ENCODE results near the gene TIGD3. TPM values are rescaled to one million over a fixed set of nuclear protein-coding genes. Genes with fewer than 3 reads are reported as not detected.

TIGD3 gene
- total and polyA plus RNA-seq, 5 donors, result 0.14 to 0.23 (median 0.18) TPM; not detected in 1

- Histone ChIP-seq H3K4me3 (ENCODE audit: low read length) (peak overlapping the region; percentile 3), H3K4me1 (ENCODE audit: control insufficient read depth, insufficient read depth, low read length) (peaks cover 6% of the 10 kb centered on the region), H3K27me3 (ENCODE audit: control insufficient read depth, insufficient read depth) (no peaks in the 10 kb centered on the region), H3K9me3 (ENCODE audit: control insufficient read depth, low read length) (no peaks in the 10 kb centered on the region), H3K27ac (ENCODE audit: low read length) (peak overlapping the region; percentile 97)
- DNase-seq (no peak), ATAC-seq (peak; percentile 3 to 19)
- WGBS, result under 1% methylated on average over 6 of the region's 6 CpGs
- intact Hi-C loops (cut with DNase I), result loop anchor here in 2 of 4 donors (2.0 to 10.0 kb wide), 2 partner anchors 129 to 133 kb away; no protein-coding TSS in a partner anchor
Measured at GRCh38 chr11:65381716-65382032, 27.1 kb downstream of the TIGD3 start.

- under 1% methylated on average over 27 of the region's 27 CpGs for WGBS
- intact Hi-C loops (cut with DNase I), result loop anchor here in 2 of 4 donors (2.0 to 10.0 kb wide), 2 partner anchors 129 to 133 kb away; no protein-coding TSS in a partner anchor
- DNase-seq, result peak; percentile 95 to 97 (median 96)
- H3K9me3 ChIP-seq (ENCODE audit: control insufficient read depth, low read length), result no peaks in the 10 kb centered on the region
- peaks cover 6% of the 10 kb centered on the region for H3K4me1 ChIP-seq (ENCODE audit: control insufficient read depth, insufficient read depth, low read length)
- H3K4me3 ChIP-seq (ENCODE audit: low read length), result peak within 1 kb of the TSS; percentile 15
- peak; percentile 93 to 94 for ATAC-seq
- H3K27me3 ChIP-seq (ENCODE audit: control insufficient read depth, insufficient read depth), result no peaks in the 10 kb centered on the region
- peak within 1 kb of the TSS; percentile 97 for H3K27ac ChIP-seq (ENCODE audit: low read length)
Measured at GRCh38 chr11:65382033-65382803, 27.7 kb downstream of the TIGD3 start, which contains the start of gene SLC25A45. TSS of gene SLC25A45 (minus strand) at chr11:65382646. CDS start at chr11:65381951, 695 bp downstream.

GRCh38 chr11:65382804-65383368 is 28.3 kb downstream of the TIGD3 start:
- ATAC-seq, result no peak
- H3K4me1 ChIP-seq (ENCODE audit: control insufficient read depth, insufficient read depth, low read length), result peaks cover 6% of the 10 kb centered on the region

GRCh38 chr11:65383778-65384177 is 29.2 kb downstream of the TIGD3 start:
- intact Hi-C loops (cut with DNase I), result loop anchor here in 2 of 4 donors (2.0 to 10.0 kb wide), 2 partner anchors 127 to 131 kb away; no protein-coding TSS in a partner anchor
- Histone ChIP-seq H3K9me3 (ENCODE audit: control insufficient read depth, low read length) (no peaks in the 10 kb centered on the region), H3K4me1 (ENCODE audit: control insufficient read depth, insufficient read depth, low read length) (peaks cover 6% of the 10 kb centered on the region), H3K27ac (ENCODE audit: low read length) (peak overlapping the region; percentile 78), H3K4me3 (ENCODE audit: low read length) (no peak overlapping the region), H3K27me3 (ENCODE audit: control insufficient read depth, insufficient read depth) (no peaks in the 10 kb centered on the region)
- DNase-seq, result no peak
- WGBS, result 89% methylated on average over 6 of the region's 6 CpGs
- ATAC-seq, result no peak

More at GRCh38 chr11:65382804-65383368, 28.3 kb downstream of the TIGD3 start:
- Histone ChIP-seq H3K4me3 (ENCODE audit: low read length) (peak overlapping the region; percentile 15), H3K27ac (ENCODE audit: low read length) (peak overlapping the region; percentile 97), H3K9me3 (ENCODE audit: control insufficient read depth, low read length) (no peaks in the 10 kb centered on the region), H3K27me3 (ENCODE audit: control insufficient read depth, insufficient read depth) (no peaks in the 10 kb centered on the region)
- no peak for DNase-seq
- intact Hi-C loops (cut with DNase I), result loop anchor here in 2 of 4 donors (2.0 to 10.0 kb wide), 2 partner anchors 128 to 132 kb away; no protein-coding TSS in a partner anchor
- 22% methylated on average over 12 of the region's 12 CpGs for WGBS

GRCh38 chr11:65384301-65384889 is 29.8 kb downstream of the TIGD3 start:
- Histone ChIP-seq H3K4me3 (ENCODE audit: low read length) (no peak overlapping the region), H3K4me1 (ENCODE audit: control insufficient read depth, insufficient read depth, low read length) (peaks cover 6% of the 10 kb centered on the region), H3K9me3 (ENCODE audit: control insufficient read depth, low read length) (no peaks in the 10 kb centered on the region), H3K27me3 (ENCODE audit: control insufficient read depth, insufficient read depth) (no peaks in the 10 kb centered on the region), H3K27ac (ENCODE audit: low read length) (peak overlapping the region; percentile 78)
- ATAC-seq (no peak), DNase-seq (peak in 1 of 3 donors; percentile 63)
- WGBS, result 62% methylated on average over 8 of the region's 8 CpGs
- intact Hi-C loops (cut with DNase I), result loop anchor here in 1 of 4 donors (10.0 kb wide), 1 partner anchor 130 kb away; no protein-coding TSS in a partner anchor

- Histone ChIP-seq H3K9me3 (ENCODE audit: control insufficient read depth, low read length) (no peaks in the 10 kb centered on the region), H3K27me3 (ENCODE audit: control insufficient read depth, insufficient read depth) (no peaks in the 10 kb centered on the region), H3K27ac (ENCODE audit: low read length) (peak within 1 kb of the TSS; percentile 83), H3K4me1 (ENCODE audit: control insufficient read depth, insufficient read depth, low read length) (peaks cover 15% of the 10 kb centered on the region), H3K4me3 (ENCODE audit: low read length) (peak within 1 kb of the TSS; percentile 71)
- ATAC-seq, result peak; percentile 76 to 80
- intact Hi-C loops (cut with DNase I), result loop anchor here in 1 of 4 donors (10.0 kb wide), 1 partner anchor 128 kb away; no protein-coding TSS in a partner anchor
- 1% methylated on average over 76 of the region's 76 CpGs for WGBS
- peak; percentile 95 to 98 (median 98) for DNase-seq
Measured at GRCh38 chr11:65386307-65387140, 32.0 kb downstream of the TIGD3 start, which contains the start of gene FRMD8. TSS of gene FRMD8 (plus strand) at chr11:65386637. CDS start at chr11:65387037, 400 bp downstream.

- Histone ChIP-seq H3K27me3 (ENCODE audit: control insufficient read depth, insufficient read depth) (no peaks in the 10 kb centered on the region), H3K27ac (ENCODE audit: low read length) (peak overlapping the region; percentile 7), H3K4me3 (ENCODE audit: low read length) (no peak overlapping the region), H3K9me3 (ENCODE audit: control insufficient read depth, low read length) (no peaks in the 10 kb centered on the region), H3K4me1 (ENCODE audit: control insufficient read depth, insufficient read depth, low read length) (peaks cover 9% of the 10 kb centered on the region)
- no peak for ATAC-seq
- 91% methylated on average over 4 of the region's 4 CpGs for WGBS
- no peak for DNase-seq
- intact Hi-C loops (cut with DNase I), result loop anchor here in 1 of 4 donors (10.0 kb wide), 1 partner anchor 126 kb away; no protein-coding TSS in a partner anchor
Measured at GRCh38 chr11:65388731-65389130, 34.2 kb downstream of the TIGD3 start.

GRCh38 chr11:65389294-65389980 is 34.9 kb downstream of the TIGD3 start:
- no peak for ATAC-seq
- WGBS, result 90% methylated on average over 20 of the region's 20 CpGs
- Histone ChIP-seq H3K27me3 (ENCODE audit: control insufficient read depth, insufficient read depth) (no peaks in the 10 kb centered on the region), H3K9me3 (ENCODE audit: control insufficient read depth, low read length) (no peaks in the 10 kb centered on the region), H3K4me3 (ENCODE audit: low read length) (no peak overlapping the region), H3K4me1 (ENCODE audit: control insufficient read depth, insufficient read depth, low read length) (peaks cover 9% of the 10 kb centered on the region), H3K27ac (ENCODE audit: low read length) (peak overlapping the region; percentile 90)
- DNase-seq, result no peak
- intact Hi-C loops (cut with DNase I), result loop anchor here in 1 of 4 donors (10.0 kb wide), 1 partner anchor 125 kb away; no protein-coding TSS in a partner anchor

- Histone ChIP-seq H3K9me3 (ENCODE audit: control insufficient read depth, low read length) (no peaks in the 10 kb centered on the region), H3K27me3 (ENCODE audit: control insufficient read depth, insufficient read depth) (no peaks in the 10 kb centered on the region), H3K27ac (ENCODE audit: low read length) (peak overlapping the region; percentile 90), H3K4me1 (ENCODE audit: control insufficient read depth, insufficient read depth, low read length) (peaks cover 9% of the 10 kb centered on the region), H3K4me3 (ENCODE audit: low read length) (no peak overlapping the region)
- no peak for DNase-seq
- intact Hi-C loops (cut with DNase I), result no loop called here
- 46% methylated on average over 21 of the region's 21 CpGs for WGBS
- peak in 1 of 2 donors; percentile 11 for ATAC-seq
Measured at GRCh38 chr11:65390099-65390941, 35.8 kb downstream of the TIGD3 start.
